22Rv1 (cell line): Measurements from ENCODE around the gene C16orf54.
"Not testable (repeated sequence)": the region's sequence is repeated elsewhere in the genome, so short reads cannot be mapped to it uniquely, and the experiment has no call there.

Experiments
- H3K27ac ChIP-seq: fragments of 450-650 bp; 2 replicates; pipeline ENCODE4 v1.5.1; 2017
- ZFX ChIP-seq: fragments of 450-650 bp; IDR thresholded peaks from 2 replicates; pipeline ENCODE4 v1.6.1; 2017; ENCODE audit warnings: antibody characterized with exemption, borderline replicate concordance
- TF ChIP-seq, protein P1 (sequence below): fragments of 450-650 bp; IDR thresholded peaks from 2 replicates; pipeline ENCODE4 v1.5.1; 2017; ENCODE audit warnings: mild to moderate bottlenecking

Gene C16orf54, protein sequence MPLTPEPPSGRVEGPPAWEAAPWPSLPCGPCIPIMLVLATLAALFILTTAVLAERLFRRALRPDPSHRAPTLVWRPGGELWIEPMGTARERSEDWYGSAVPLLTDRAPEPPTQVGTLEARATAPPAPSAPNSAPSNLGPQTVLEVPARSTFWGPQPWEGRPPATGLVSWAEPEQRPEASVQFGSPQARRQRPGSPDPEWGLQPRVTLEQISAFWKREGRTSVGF

DNA sequence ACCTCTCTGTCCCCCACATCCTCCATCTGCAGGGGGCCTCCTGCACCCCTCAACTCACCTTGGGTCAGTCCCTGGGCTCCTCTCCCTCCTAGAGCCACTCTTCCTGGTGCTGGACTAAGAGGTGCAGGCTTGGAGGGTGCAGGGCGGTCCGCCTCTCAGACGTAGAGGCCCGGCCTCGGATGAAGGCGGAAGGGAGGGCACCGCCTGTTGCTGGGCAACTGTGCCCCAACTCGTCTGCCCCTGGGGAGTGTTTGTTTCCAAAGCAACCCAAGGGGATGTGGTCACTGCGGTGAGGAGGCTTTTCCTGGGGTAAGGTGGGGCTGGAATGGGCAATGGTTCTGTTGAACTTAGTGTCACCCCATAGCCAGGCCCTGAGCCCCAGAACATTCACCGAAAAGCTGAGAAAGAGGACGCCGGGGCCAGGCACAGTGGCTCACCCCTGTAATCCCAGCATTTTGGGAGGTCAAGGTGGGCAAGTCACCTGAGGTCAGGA is at the start of gene C16orf54:
C16orf54 (minus strand) TSS at position 138 of the 493 bp plus-strand sequence. CDS start 1,039 bp downstream, outside the sequence.
- TF ChIP-seq ZFX: no peak
- TF ChIP-seq, protein P1, sequence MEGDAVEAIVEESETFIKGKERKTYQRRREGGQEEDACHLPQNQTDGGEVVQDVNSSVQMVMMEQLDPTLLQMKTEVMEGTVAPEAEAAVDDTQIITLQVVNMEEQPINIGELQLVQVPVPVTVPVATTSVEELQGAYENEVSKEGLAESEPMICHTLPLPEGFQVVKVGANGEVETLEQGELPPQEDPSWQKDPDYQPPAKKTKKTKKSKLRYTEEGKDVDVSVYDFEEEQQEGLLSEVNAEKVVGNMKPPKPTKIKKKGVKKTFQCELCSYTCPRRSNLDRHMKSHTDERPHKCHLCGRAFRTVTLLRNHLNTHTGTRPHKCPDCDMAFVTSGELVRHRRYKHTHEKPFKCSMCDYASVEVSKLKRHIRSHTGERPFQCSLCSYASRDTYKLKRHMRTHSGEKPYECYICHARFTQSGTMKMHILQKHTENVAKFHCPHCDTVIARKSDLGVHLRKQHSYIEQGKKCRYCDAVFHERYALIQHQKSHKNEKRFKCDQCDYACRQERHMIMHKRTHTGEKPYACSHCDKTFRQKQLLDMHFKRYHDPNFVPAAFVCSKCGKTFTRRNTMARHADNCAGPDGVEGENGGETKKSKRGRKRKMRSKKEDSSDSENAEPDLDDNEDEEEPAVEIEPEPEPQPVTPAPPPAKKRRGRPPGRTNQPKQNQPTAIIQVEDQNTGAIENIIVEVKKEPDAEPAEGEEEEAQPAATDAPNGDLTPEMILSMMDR: no peak

DNA sequence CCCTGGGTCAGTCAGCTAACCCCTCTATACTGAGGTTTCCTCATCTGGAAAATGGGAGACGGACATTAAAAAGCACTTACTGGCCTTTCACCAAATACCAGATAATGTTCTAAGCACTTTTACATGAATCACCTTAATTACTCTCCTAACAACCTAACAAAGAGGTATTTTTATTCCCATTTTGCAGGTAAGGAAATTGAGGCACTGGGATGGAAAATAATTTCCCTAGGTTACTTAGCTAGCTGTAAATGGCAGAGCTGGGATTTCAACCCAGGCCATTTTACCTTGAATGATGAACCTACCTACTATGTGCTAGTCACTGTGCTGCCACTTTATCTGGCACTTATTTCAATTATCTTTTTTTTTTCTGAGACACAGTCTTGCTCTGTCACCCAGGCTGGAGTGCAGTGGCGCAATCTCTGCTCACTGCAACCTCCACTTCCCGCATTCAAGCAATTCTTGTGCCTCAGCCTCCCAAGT is 48.5 kb upstream of the C16orf54 start:
- no peak overlapping the region for H3K27ac ChIP-seq
- TF ChIP-seq, protein P1: no peak
- no peak for TF ChIP-seq ZFX

More for the DNA sequence above, at the start of gene C16orf54:
- no peak within 1 kb of the TSS for H3K27ac ChIP-seq

DNA sequence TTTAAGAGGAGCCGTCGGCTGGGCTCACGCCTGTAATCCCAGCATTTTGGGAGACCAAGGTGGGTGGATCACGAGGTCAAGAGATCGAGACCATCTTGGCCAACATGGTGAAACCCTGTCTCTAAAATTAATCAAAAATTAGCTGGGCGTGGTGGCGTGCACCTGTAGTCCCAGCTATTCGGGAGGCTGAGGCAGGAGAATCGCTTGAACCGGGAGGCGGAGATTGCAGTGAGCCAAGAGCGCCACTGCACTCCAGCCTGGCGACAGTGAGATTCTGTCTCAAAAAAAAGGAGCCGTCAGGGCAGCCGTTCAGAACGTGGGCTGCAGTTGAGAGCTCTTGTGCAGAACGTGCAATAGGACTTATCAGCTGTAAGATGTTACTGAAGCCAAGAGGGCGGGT is 47.4 kb upstream of the C16orf54 start:
- H3K27ac ChIP-seq: not testable (repeated sequence)

DNA sequence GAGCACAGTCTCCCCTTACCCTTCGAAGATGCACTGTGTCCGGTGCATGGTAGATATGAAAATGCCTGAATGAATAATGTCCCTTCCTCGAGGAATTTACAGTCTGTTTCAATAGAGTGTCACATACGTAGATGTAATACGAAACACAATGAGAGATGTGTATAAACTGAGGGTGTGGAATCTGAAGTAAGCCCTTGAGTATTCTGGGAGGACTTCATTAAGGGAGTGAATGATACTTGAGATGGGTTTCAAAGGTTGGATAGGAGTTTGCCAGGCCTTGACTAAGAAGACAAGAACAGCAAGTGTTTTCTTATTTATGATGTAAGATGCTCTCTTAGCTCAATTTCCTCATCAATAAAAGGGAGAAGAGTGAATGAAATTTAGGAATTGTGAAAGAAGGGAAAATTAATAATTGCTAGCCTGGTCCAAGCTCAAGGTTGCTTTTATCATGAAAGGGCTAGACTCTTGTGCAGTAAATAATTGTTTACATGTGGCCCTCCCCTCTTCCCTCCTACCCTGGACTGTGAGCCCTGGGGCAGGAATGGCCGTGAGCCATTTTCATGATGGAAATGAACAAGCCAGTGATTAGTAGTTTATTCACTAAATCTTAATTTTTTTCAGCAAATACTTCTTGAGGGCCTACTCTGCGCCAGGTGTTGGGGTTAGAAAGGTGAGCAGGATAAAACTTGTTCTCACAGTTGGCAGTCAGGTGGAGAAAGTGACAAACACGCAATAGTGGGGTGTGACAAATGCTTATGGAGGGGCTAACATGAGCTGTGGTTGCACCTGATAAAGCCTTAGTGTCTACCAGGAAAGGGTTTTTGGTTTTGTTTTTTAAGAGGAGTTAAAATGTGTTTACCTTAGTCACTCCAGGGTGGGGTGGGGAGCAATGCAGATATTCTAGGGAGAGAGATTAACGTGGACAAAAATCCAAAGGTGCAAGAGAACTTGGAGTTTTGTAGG is 46.3 kb upstream of the C16orf54 start:
- H3K27ac ChIP-seq: peak overlapping the region; percentile 96; the same call in 1 of the 2 replicates
- TF ChIP-seq, protein P1: no peak
- no peak for TF ChIP-seq ZFX

DNA sequence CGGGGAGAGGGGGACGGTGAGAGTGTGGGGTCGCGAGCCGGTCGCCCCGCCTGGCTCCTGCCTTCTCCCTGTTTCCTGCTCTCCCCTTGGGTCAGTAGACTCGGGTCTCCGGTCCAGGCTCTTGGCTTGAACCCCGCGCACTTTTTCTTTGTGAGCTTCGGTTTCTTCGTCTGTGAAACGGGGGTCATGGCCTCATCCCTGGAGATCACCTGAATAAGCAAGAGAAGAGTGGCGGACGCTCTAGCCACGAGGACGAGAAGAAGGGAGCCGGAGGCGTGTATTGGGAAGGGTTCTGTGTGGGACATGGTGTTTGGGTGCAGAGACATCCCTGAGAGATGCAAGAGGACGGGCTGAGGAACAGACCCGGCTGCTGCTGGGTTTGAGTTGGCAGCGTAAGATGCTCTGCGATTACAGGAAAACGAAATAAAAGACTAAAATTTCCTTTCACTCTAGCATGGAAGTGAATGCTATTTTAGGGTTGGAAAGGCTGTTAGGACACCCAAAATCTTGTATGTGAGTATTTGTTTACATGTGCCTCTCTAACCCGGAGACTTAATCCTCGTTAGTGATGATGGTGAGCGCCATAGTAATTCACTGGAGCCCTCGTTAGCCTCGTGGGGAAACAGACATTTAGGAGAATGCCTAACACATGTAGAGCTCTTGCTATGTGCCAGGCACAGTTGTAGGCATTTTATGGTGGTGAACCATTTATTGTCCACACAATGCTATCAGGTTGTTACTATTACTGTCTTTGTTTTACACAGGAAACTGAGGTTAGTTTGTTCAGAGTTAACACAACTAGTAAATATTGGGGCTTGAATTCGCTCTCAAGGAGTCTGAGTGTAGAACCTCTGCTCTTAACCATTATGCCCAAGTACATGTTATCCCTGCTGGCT is 45.4 kb upstream of the C16orf54 start:
- H3K27ac ChIP-seq: peak overlapping the region; percentile 96
- no peak for TF ChIP-seq ZFX
- TF ChIP-seq, protein P1: no peak

DNA sequence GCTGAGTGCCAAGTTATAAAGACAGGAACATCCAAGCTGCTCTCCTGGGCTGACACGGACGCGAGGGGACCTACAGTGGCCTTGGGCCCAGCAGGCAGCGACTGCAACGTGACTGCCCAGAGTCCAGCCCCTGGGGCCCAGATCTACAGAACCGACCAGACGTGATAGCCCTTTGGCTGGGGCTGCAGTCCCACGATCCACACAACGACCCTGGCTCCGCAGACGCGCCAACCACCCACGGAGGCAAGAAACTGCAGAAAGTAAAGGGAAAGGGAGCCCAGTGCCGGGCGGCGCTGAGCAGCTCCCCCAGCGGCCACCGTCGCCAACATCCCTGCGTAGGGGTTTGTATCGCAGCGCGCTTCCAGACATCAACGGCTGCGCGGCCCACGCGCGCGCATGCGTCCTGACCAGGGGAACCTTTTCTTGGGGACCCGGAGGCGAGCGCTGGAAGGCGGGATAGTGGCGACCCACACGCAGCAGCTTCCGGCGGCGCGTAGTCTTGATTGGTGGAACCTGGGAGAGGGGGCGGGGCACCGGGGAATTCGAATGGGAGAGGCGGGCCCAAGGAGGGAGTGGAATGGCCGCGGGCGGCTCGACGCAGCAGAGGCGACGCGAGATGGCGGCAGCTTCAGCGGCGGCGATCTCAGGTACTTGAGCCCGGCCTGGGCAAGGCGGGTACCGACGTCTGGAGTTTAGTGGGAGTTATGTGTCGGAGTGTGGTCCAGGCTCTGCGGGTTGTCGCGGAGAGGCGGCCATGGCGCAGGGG is 44.6 kb upstream of the C16orf54 start, which contains the start of gene KIF22:
KIF22 (plus strand) TSS at position 569 of the 766 bp plus-strand sequence; CDS start at position 578, 9 bp downstream.
- H3K27ac ChIP-seq: peak within 1 kb of the TSS; percentile 96
- TF ChIP-seq ZFX: no peak
- TF ChIP-seq, protein P1: peak; percentile 92
